ENCODE results near the gene UFSP1. TPM values are rescaled to one million over a fixed set of nuclear protein-coding genes. Genes with fewer than 3 reads are reported as not detected.
A peak's percentile ranks its signal among the peaks of the same experiment; 100 is the strongest.
"Not testable (repeated sequence)": the region's sequence is repeated elsewhere in the genome, so short reads cannot be mapped to it uniquely, and the experiment has no call there.

Gene UFSP1
- 0.74 TPM for polyA plus RNA-seq (2012; ENCODE audit: missing spikeins)

DNA sequence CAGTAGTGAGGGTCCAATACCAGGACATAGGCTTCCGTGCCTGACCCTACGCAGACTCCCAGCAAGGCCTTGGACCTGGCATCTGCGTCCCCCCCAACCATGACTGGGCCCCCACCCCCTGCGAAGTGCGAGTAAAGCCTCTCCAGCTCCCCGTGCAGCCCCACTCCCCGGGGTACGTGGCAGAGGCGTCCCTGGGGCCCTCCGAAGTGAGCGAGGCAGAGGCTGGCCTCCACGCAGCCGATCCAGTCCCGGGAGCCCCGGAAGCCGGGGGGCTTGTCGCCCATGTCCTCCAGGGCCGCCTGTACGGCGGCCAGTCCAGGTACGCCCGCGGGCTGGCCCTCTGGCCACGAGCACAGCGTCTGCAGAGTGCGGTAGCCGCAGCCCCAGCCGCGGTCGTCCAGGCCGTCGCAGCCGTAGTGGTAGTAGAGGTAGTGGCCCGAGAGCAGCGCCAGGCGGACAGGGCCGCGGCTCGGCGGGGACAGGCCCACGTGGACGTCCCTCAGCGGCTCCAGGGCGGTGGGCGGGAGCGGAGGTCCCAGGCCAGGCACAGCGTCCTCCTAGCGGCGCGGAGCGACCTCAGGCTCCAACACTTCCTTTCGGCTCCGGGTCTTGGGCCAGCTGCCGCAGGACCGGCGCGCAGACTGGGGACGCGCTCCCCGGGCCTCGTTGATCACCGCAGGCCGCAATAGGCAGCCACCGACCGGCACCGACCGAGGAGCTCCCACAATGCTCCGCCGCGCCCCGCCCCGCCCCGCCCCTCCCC, at the start of gene UFSP1:
Gene UFSP1, minus strand, starts transcription at position 728 of the 763 bp plus-strand sequence. Its CDS starts 444 bp downstream, at position 284.
- TF ChIP-seq POLR2AphosphoS5 (IDR thresholded peaks at IDR 0.05; ENCODE audit: low read depth, low read length) (peak; percentile 82), TAF1 (IDR thresholded peaks at IDR 0.05; ENCODE audit: borderline replicate concordance, low read depth, low read length) (no peak), POLR2A (IDR thresholded peaks at IDR 0.05; ENCODE audit: low read depth, low read length) (peak; percentile 71; the same call in 1 of the 2 replicates)
- DNase-seq (ENCODE audit: insufficient read length): peak; percentile 75
- peak; percentile 40 for FAIRE-seq

GRCh38 chr7:100936167-100936566, 46.7 kb upstream of the UFSP1 start:
- not testable (repeated sequence) for FAIRE-seq; DNase-seq (ENCODE audit: insufficient read length)

GRCh38 chr7:100935381-100935780, 45.9 kb upstream of the UFSP1 start:
- not testable (repeated sequence) for DNase-seq (ENCODE audit: insufficient read length); FAIRE-seq

GRCh38 chr7:100933734-100934133, 44.2 kb upstream of the UFSP1 start:
- TF ChIP-seq POLR2A (IDR thresholded peaks at IDR 0.05; ENCODE audit: low read depth, low read length): no peak
- no peak for TF ChIP-seq TAF1 (IDR thresholded peaks at IDR 0.05; ENCODE audit: borderline replicate concordance, low read depth, low read length)
- TF ChIP-seq POLR2AphosphoS5 (IDR thresholded peaks at IDR 0.05; ENCODE audit: low read depth, low read length): no peak
- no peak for FAIRE-seq
- DNase-seq (ENCODE audit: insufficient read length): no peak

- no peak for FAIRE-seq
- TF ChIP-seq POLR2AphosphoS5 (IDR thresholded peaks at IDR 0.05; ENCODE audit: low read depth, low read length): no peak
- TF ChIP-seq POLR2A (IDR thresholded peaks at IDR 0.05; ENCODE audit: low read depth, low read length): no peak
- no peak for TF ChIP-seq TAF1 (IDR thresholded peaks at IDR 0.05; ENCODE audit: borderline replicate concordance, low read depth, low read length)
- DNase-seq (ENCODE audit: insufficient read length): no peak
These were observed 40.3 kb upstream of the UFSP1 start for GRCh38 chr7:100929808-100930174.

- DNase-seq (ENCODE audit: insufficient read length); FAIRE-seq: not testable (repeated sequence)
These were observed 34.1 kb upstream of the UFSP1 start for GRCh38 chr7:100923616-100924015.

- no peak for TF ChIP-seq POLR2AphosphoS5 (IDR thresholded peaks at IDR 0.05; ENCODE audit: low read depth, low read length)
- no peak for TF ChIP-seq POLR2A (IDR thresholded peaks at IDR 0.05; ENCODE audit: low read depth, low read length)
- no peak for TF ChIP-seq TAF1 (IDR thresholded peaks at IDR 0.05; ENCODE audit: borderline replicate concordance, low read depth, low read length)
- no peak for FAIRE-seq
- DNase-seq (ENCODE audit: insufficient read length): no peak
These were observed 31.5 kb upstream of the UFSP1 start for GRCh38 chr7:100921039-100921438.

DNA sequence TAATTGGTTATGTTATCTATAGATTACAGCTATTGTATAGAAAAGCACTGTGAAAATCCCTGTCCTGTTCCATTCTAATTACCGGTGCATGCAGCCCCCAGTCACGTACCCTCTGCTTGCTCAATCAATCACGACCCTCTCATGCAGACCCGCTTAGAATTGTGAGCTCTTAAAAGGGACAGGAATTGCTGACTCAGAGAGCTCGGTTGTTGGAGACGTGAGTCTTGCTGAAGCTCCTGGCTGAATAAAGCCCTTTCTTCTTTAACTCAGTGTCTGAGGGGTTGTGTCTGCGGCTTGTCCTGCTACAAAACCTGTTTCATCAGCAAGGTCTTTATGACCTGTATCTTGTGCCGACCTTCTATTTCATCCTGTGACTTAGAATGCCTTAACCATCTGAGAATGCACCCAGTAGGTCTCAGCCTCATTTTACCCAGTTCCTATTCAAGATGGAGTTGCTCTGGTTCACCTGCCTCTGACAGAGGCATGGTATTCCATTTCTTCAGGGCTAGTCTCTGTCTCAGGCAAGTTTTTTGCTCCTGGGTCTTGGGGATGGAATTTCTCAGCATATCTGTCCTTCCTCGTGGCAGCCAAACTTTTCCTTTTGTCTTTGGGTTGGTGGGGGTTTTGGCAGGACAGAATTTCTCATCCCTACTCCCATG, 30.4 kb upstream of the UFSP1 start:
- not testable (repeated sequence) for FAIRE-seq; DNase-seq (ENCODE audit: insufficient read length)

DNA sequence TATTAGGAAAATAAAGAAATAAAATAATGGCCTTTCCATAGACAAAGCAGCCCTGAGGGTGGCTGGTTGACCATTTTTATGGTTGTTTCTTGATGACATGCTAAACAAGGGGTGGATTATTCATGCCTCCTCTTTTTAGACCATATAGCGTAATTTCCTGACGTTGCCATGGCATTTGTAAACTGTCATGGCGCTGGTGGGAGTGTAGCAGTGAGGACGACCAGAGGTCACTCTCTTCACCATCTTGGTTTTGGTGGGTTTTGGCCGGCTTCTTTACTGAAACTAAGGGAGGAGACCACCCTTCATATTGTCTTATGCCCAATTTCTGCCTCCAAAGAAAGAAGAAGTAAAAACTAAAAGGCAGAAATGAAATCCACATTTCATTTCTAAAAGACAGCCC, 29.8 kb upstream of the UFSP1 start:
- DNase-seq (ENCODE audit: insufficient read length); FAIRE-seq: not testable (repeated sequence)

- TF ChIP-seq POLR2A (IDR thresholded peaks at IDR 0.05; ENCODE audit: low read depth, low read length) (no peak), POLR2AphosphoS5 (IDR thresholded peaks at IDR 0.05; ENCODE audit: low read depth, low read length) (no peak), TAF1 (IDR thresholded peaks at IDR 0.05; ENCODE audit: borderline replicate concordance, low read depth, low read length) (no peak)
- DNase-seq (ENCODE audit: insufficient read length) (no peak), FAIRE-seq (no peak)
These were observed 25.4 kb upstream of the UFSP1 start for GRCh38 chr7:100914879-100915447.

GRCh38 chr7:100914208-100914878, 24.8 kb upstream of the UFSP1 start:
- FAIRE-seq: no peak
- no peak for TF ChIP-seq TAF1 (IDR thresholded peaks at IDR 0.05; ENCODE audit: borderline replicate concordance, low read depth, low read length)
- no peak for TF ChIP-seq POLR2AphosphoS5 (IDR thresholded peaks at IDR 0.05; ENCODE audit: low read depth, low read length)
- TF ChIP-seq POLR2A (IDR thresholded peaks at IDR 0.05; ENCODE audit: low read depth, low read length): no peak
- DNase-seq (ENCODE audit: insufficient read length): no peak

DNA sequence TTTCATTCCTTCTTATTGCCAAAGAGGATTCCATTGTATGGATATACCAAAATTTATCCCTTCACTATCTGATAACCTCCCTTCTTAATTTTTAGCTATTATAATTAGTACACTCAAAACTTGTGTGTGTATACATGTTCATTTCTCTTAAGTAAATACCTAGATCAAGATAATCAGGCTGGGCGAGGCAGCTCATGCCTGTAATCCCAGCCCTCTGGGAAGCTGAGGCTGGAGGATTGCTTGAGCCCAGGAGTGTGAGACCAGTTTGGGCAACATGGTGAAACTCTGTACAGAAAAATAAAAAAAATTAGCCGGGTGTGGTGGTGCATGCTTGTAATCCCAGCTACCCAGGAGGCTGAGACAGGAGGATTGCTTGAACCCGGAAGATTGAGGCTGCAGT, 22.0 kb upstream of the UFSP1 start:
- FAIRE-seq: no peak
- no peak for TF ChIP-seq POLR2A (IDR thresholded peaks at IDR 0.05; ENCODE audit: low read depth, low read length)
- no peak for TF ChIP-seq POLR2AphosphoS5 (IDR thresholded peaks at IDR 0.05; ENCODE audit: low read depth, low read length)
- no peak for TF ChIP-seq TAF1 (IDR thresholded peaks at IDR 0.05; ENCODE audit: borderline replicate concordance, low read depth, low read length)
- DNase-seq (ENCODE audit: insufficient read length): no peak

DNA sequence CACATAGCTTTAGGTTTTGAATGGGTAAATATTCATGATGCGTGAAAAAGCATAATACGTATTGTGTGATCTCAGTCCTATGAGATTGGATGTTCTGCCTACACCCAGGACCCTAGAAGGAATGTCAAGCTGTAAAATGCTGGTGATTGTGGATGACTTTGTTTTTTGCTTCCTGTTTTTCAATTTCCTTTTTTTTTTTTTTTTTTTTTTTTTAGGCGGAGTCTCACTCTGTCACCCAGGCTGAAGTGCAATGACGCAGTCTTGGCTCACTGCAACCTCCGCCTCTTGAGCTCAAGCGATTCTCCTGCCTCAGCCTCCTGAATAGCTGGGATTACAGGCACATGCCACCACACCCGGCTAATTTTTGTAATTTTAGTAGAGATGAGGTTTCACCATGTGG, 20.9 kb upstream of the UFSP1 start:
- FAIRE-seq; DNase-seq (ENCODE audit: insufficient read length): not testable (repeated sequence)

Measured in GM12892 (cell line).